Tibial nerve (tissue), 4 donors: ENCODE data around the gene ZBTB20. TPM values are rescaled to one million over a fixed set of nuclear protein-coding genes. Genes with fewer than 3 reads are reported as not detected.

ENCODE experiments used
- DNase-seq, 2 donors: peaks; one replicate each; pipeline ENCODE4 v3.0.0-alpha.2; 2019; ENCODE audit warnings: low spot score in 2 of 2
- H3K27ac ChIP-seq, 4 donors: fragments of 200-600 bp; sonication (generic) in 3 of 4; one replicate each; pipeline ENCODE4 v1.5.1; 2017 to 2019; ENCODE audit warnings: mild to moderate bottlenecking in 1 of 4
- H3K27me3 ChIP-seq, 2 donors: fragments of 200-600 bp; sonication (generic) in 1 of 2; one replicate each; pipeline versions ENCODE4 v1.5.1 to v1.6.0; 2017 to 2019
- H3K36me3 ChIP-seq, 3 donors: fragments of 200-600 bp; sonication (generic); one replicate each; pipeline ENCODE4 v1.5.1; 2018 to 2019
- H3K4me1 ChIP-seq, 4 donors: fragments of 200-600 bp; sonication (generic) in 3 of 4; one replicate each; pipeline ENCODE4 v1.5.1; 2017 to 2019
- H3K4me3 ChIP-seq, 4 donors: fragments of 200-600 bp; sonication (generic) in 3 of 4; one replicate each; pipeline ENCODE4 v1.5.1; 2017 to 2019; ENCODE audit warnings: mild to moderate bottlenecking in 1 of 4, moderate library complexity in 1 of 4
- H3K9me3 ChIP-seq, 4 donors: fragments of 200-600 bp; sonication (generic) in 3 of 4; one replicate each; pipeline ENCODE4 v1.5.1; 2017 to 2019
- CTCF ChIP-seq, 5 experiments: fragments of 200-600 bp in 3 of 5; fragments of 450-650 bp in 2 of 5; sonication (generic) in 3 of 5; IDR thresholded peaks; one replicate each; pipeline ENCODE4 v1.5.1; 2016 to 2019; ENCODE audit warnings: antibody characterized with exemption in 5 of 5, mild to moderate bottlenecking in 3 of 5, moderate library complexity in 2 of 5
- EP300 ChIP-seq, 2 donors: sonication (generic); formaldehyde crosslinking; IDR thresholded peaks; one replicate each; pipeline ENCODE4 v1.6.1; 2017; ENCODE audit warnings: antibody characterized with exemption in 2 of 2, mild to moderate bottlenecking in 1 of 2
- POLR2A ChIP-seq, 2 donors: fragments of 450-650 bp; IDR thresholded peaks; one replicate each; pipeline ENCODE4 v1.6.1; 2017; ENCODE audit warnings: antibody characterized with exemption in 2 of 2, mild to moderate bottlenecking in 2 of 2, moderate library complexity in 2 of 2
- WGBS, 2 donors: methylation state at CpG; one replicate each; pipeline ENCODE4 v1.1.5; 2018; 5-methylcytosine and 5-hydroxymethylcytosine counted together
- total RNA-seq, 4 donors: library from RNA; depleted of rRNA; stranded (reverse); fragments of >200 nt; gene quantifications; one replicate each; pipeline ENCODE4 v1.1.0, GENCODE V29; 2016

ZBTB20 gene
- total RNA-seq, 4 donors from 2014 or later = 63.3 to 127 (median 102) TPM

GRCh38 chr3:114659109-114660061 lies 487.7 kb downstream of the ZBTB20 start:
- no peaks in the 10 kb centered on the region for H3K27me3 ChIP-seq
- H3K4me1 ChIP-seq = peaks cover 0 to 26% (median 8%) of the 10 kb centered on the region in 4 donors
- DNase-seq = peak in 1 of 2 donors; percentile 32
- H3K4me3 ChIP-seq = peak overlapping the region in 1 of 4 donors; percentile 28
- H3K36me3 ChIP-seq = no peaks in the 10 kb centered on the region
- peak overlapping the region; percentile 14 to 85 (median 63) for H3K27ac ChIP-seq
- 28 to 35% methylated on average over 5 of the region's 5 CpGs for WGBS, 2 donors
- TF ChIP-seq POLR2A (IDR thresholded peaks at IDR 0.05) = no peak
- TF ChIP-seq CTCF (IDR thresholded peaks at IDR 0.05) = peak in 1 of 5 experiments; percentile 29
- peak in 1 of 2 donors; percentile 67 for TF ChIP-seq EP300 (IDR thresholded peaks at IDR 0.05)
- no peaks in the 10 kb centered on the region for H3K9me3 ChIP-seq

- Histone ChIP-seq H3K27ac (peak overlapping the region in 1 of 4 donors; percentile 52), H3K4me1 (peaks cover 0 to 34% (median 12%) of the 10 kb centered on the region in 4 donors), H3K4me3 (no peak overlapping the region), H3K27me3 (no peaks in the 10 kb centered on the region), H3K36me3 (no peaks in the 10 kb centered on the region), H3K9me3 (no peaks in the 10 kb centered on the region)
- TF ChIP-seq POLR2A (IDR thresholded peaks at IDR 0.05) (no peak), CTCF (IDR thresholded peaks at IDR 0.05) (no peak), EP300 (IDR thresholded peaks at IDR 0.05) (no peak)
- DNase-seq = no peak
- 67 to 70% methylated on average over 4 of the region's 4 CpGs for WGBS, 2 donors
These were observed 495.5 kb downstream of the ZBTB20 start for GRCh38 chr3:114651555-114651954.

- no peak for TF ChIP-seq POLR2A (IDR thresholded peaks at IDR 0.05)
- no peak for TF ChIP-seq CTCF (IDR thresholded peaks at IDR 0.05)
- TF ChIP-seq EP300 (IDR thresholded peaks at IDR 0.05) = no peak
- Histone ChIP-seq H3K27me3 (no peaks in the 10 kb centered on the region), H3K27ac (peak overlapping the region in 2 of 4 donors; percentile 36 to 51), H3K36me3 (no peaks in the 10 kb centered on the region), H3K9me3 (no peaks in the 10 kb centered on the region), H3K4me1 (peaks cover 0 to 39% (median 12%) of the 10 kb centered on the region in 4 donors), H3K4me3 (no peak overlapping the region)
- DNase-seq = no peak
- WGBS, 2 donors = 30 to 38% methylated on average over 3 of the region's 3 CpGs
These were observed 496.3 kb downstream of the ZBTB20 start for GRCh38 chr3:114650808-114651207.

GRCh38 chr3:114649331-114649730 lies 497.8 kb downstream of the ZBTB20 start:
- peak overlapping the region in 2 of 4 donors; percentile 5 to 51 for H3K27ac ChIP-seq
- no peak for DNase-seq
- H3K9me3 ChIP-seq = no peaks in the 10 kb centered on the region
- TF ChIP-seq EP300 (IDR thresholded peaks at IDR 0.05) (no peak), POLR2A (IDR thresholded peaks at IDR 0.05) (no peak), CTCF (IDR thresholded peaks at IDR 0.05) (no peak)
- H3K36me3 ChIP-seq = no peaks in the 10 kb centered on the region
- no peaks in the 10 kb centered on the region for H3K27me3 ChIP-seq
- peaks cover 0 to 39% (median 12%) of the 10 kb centered on the region in 4 donors for H3K4me1 ChIP-seq
- no peak overlapping the region for H3K4me3 ChIP-seq

GRCh38 chr3:114646526-114646925 lies 500.6 kb downstream of the ZBTB20 start:
- peaks cover 0 to 45% (median 12%) of the 10 kb centered on the region in 4 donors for H3K4me1 ChIP-seq
- no peaks in the 10 kb centered on the region for H3K27me3 ChIP-seq
- no peak overlapping the region for H3K27ac ChIP-seq
- WGBS, 2 donors = 49 to 51% methylated on average over 2 of the region's 2 CpGs
- TF ChIP-seq POLR2A (IDR thresholded peaks at IDR 0.05) = no peak
- TF ChIP-seq CTCF (IDR thresholded peaks at IDR 0.05) = no peak
- TF ChIP-seq EP300 (IDR thresholded peaks at IDR 0.05) = no peak
- no peak for DNase-seq
- H3K4me3 ChIP-seq = no peak overlapping the region
- H3K36me3 ChIP-seq = no peaks in the 10 kb centered on the region
- H3K9me3 ChIP-seq = no peaks in the 10 kb centered on the region
